Gastroesophageal sphincter (tissue), 3 donors: Measurements from ENCODE around the gene UNKL.

Experiments
- CTCF ChIP-seq, 4 experiments: fragments of 200-600 bp in 2 of 4; fragments of 450-650 bp in 2 of 4; sonication (generic) in 1 of 4; IDR thresholded peaks; one replicate each; pipeline ENCODE4 v1.5.1; 2017 to 2019; ENCODE audit warnings: antibody characterized with exemption in 4 of 4, mild to moderate bottlenecking in 2 of 4, moderate library complexity in 2 of 4
- EP300 ChIP-seq: sonication (generic); formaldehyde crosslinking; IDR thresholded peaks from one replicate; pipeline ENCODE4 v1.6.1; 2017; ENCODE audit warnings: antibody characterized with exemption, mild to moderate bottlenecking
- POLR2A ChIP-seq, 2 donors: fragments of 450-650 bp; IDR thresholded peaks; one replicate each; pipeline ENCODE4 v1.6.1; 2017; ENCODE audit warnings: antibody characterized with exemption in 2 of 2, mild to moderate bottlenecking in 2 of 2, moderate library complexity in 1 of 2

DNA sequence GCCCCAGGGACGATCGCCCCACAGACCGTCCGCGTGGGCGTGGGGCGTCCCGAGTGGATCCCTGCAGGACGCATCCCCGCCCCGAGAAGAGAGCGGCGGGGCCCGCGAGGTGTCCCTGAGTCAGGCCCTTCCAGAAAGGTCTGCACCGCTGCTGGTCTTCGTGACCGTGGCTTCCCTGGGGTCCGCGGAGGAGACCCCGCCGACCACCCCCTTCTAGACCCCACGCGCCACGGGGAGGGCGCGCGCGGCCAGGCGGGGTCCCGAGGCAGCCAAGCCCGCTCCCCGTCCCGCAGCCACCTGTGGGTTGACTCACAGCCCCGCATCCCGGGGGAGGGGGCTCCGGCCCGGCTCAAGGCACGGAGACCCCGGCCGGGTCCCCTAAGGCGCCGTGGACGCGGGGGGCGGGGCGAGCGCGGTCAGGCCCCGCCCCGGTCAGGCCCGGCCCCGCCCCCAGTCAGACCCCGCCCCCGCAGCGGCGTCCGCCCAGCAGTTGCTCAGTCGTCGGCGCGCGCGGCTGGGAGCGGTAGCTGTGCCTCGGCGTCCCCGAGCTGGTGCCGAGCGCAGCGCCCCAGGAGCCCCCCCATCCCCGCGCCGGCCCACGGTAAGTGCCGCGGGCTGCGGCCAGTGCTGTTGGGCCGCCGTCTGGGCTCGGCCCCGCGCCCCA is 81.2 kb downstream of the UNKL start, which contains the start of gene BAIAP3:
- no peak for TF ChIP-seq CTCF (IDR thresholded peaks at IDR 0.05)
- no peak for TF ChIP-seq EP300
- TF ChIP-seq POLR2A (IDR thresholded peaks at IDR 0.05) = no peak
